HG02588 (cell line): ENCODE measurements around the gene AJM1.
"Not testable (repeated sequence)": the region's sequence is repeated elsewhere in the genome, so short reads cannot be mapped to it uniquely, and the experiment has no call there.

Source experiments
- ATAC-seq: cut with Tn5 transposase; IDR thresholded peaks from one replicate; pipeline ENCODE4 v1.9.1; 2021; ENCODE audit warnings: mild to moderate bottlenecking, moderate library complexity; ENCODE audit not compliant: unreplicated experiment

AJM1 gene

DNA sequence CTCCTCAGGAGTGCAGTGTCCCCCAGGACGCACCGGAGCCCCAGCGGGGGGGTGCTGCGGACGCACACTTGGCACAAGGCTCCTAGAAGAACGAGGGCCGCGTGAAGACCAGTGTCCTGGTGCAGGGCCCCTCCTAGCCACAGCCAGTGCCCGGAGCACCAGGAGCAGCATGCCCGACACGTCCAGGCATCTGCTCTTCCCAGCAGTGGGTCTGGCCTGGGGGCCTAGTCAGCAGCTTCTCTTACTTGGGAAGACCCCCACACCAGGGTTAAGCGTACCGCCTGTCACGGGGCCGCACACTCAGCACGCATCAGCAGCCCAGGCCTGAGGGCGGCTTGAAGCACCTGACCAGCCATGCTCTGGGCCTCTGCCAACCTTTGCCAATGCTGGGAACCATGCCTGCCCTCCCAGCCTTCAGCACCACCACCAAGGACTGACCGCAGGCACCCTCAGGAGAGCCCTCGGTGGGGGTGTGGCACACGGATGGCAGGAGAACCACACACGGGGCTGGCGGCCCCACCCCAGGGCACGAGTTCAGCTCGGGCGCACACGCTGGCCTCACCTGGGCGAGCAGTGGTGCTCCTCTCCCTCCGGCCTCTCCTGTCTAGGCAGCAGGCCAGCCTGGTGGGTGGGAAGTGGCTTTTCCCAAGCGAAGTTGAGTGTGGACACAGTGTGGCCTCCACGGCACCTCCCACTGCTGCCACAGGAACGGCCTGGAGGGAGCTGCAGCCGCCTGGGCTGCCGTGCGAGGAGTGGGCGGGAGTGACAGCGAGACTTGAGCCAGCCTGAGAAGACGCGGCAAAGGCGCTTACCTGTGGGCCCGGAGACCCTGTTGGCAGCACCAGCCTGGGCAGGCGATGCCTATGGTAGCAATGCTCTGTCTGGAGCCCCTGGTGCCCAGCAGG is 12.0 kb upstream of the AJM1 start:
- ATAC-seq: no peak

DNA sequence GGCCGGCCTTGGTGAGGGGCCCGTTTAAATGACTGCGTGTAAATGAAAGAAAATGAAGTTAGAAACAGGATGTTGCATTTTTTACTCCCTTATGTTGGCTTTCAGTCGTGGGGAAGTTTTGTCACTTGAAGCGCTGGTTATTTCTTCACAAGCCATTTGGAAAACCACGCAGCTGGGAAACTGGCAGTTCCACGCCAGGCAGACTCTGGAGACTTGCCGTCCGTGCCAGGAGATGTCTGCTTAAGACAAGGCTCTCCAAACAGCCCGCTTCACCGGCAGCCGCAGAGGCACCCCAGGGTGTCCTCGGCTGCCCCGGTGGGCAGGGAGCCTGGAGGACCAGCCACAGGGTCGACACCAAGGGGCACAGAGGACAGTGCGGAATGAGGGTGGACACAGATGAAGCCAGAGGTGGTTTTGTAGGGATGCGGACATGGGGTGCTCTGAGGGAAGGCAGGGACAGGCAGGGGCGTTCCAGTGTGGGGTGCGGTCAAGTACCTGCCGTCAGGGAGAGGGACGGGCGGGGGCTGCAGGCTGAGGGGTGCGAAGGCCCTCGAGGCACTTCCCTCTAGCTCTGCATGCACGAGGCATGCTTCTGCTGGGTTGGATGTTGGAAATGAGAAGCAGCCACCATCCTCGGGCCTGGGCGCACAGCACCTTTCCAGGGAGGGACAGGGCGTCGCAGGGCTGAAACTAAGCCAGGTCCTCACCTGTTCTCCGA is 11.1 kb upstream of the AJM1 start:
- ATAC-seq: no peak

- ATAC-seq: no peak
Measured at GRCh38 chr9:136831720-136832104, 10.6 kb upstream of the AJM1 start.

- no peak for ATAC-seq
Measured at GRCh38 chr9:136832581-136832980, 9.7 kb upstream of the AJM1 start.

- not testable (repeated sequence) for ATAC-seq
Measured at GRCh38 chr9:136833381-136834048, 8.8 kb upstream of the AJM1 start.

GRCh38 chr9:136835162-136835931 is 6.9 kb upstream of the AJM1 start:
- ATAC-seq: no peak

DNA sequence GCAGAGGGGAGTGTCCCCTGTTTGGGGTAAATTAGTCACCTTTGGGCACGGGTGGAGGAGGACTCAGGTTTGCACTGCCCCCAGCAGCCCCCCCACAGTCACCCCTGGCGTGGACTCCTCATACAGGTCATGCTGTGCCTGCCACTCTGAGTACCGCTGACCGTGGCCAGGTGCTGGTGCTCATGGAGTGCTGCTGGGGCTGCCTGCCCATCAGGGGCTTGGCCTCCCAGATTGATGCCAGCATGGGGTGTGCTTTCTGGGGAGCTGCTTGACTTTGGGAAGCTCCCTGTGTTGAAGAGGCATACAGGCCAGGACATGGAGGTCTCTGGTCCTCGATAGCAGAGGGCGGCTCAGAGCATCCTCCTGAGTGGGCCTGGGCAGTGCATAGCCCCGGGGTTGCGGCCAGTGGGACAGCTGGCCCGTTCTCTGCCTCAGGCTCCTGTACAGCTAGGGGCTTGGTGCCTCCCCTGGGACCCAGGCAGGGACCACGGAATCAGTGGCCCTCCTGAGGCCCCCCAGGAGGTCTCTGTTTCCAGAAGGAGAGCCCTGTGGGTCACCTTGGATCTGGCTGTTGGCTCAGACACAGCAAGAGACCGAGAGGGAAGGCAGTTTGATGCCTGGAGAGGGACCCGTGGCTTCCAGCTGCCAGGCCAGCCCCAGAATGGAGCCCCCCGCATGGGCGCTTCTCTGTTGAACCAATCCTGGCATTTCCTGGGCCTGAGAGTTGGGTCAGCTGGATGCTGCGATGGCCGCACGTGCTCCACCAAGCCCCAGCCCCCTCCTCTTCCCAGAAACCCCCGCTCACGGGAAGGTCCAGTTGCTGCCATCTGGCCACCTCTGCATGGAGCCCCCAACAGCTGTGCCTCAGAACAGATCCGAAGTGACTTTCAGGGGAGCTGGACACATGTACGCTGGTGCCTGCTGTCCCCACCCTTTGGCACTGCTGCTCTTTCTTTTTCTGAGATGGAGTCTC is 6.1 kb upstream of the AJM1 start:
- no peak for ATAC-seq

DNA sequence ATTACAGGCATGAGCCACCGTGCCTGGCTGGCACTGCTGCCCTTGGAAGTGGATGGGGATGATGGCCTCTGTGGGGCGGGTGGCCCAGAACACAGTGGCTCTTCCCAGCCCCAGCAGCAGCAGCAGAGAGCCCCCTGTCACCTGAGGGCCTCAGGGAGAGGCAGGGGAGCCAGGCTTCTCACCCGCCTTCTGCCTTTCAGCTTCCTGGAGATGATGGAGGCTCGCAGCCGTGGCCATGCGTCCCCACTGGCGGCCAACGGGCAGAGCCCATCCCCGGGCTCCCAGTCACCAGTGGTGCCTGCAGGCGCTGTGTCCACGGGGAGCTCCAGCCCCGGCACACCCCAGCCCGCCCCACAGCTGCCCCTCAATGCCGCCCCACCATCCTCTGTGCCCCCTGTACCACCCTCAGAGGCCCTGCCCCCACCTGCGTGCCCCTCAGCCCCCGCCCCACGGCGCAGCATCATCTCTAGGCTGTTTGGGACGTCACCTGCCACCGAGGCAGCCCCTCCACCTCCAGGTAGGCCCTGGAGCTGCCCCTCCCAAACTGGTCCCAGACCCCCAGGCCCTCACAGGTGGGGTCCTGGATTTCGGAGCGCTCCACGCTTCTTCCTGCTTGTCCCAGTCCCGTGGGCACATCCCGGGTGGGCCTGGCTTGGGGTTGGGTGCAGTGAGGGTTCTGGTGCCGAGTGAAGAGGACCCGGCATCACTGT is 5.0 kb upstream of the AJM1 start:
- no peak for ATAC-seq

- not testable (repeated sequence) for ATAC-seq
Measured at GRCh38 chr9:136837856-136838277, 4.4 kb upstream of the AJM1 start.

DNA sequence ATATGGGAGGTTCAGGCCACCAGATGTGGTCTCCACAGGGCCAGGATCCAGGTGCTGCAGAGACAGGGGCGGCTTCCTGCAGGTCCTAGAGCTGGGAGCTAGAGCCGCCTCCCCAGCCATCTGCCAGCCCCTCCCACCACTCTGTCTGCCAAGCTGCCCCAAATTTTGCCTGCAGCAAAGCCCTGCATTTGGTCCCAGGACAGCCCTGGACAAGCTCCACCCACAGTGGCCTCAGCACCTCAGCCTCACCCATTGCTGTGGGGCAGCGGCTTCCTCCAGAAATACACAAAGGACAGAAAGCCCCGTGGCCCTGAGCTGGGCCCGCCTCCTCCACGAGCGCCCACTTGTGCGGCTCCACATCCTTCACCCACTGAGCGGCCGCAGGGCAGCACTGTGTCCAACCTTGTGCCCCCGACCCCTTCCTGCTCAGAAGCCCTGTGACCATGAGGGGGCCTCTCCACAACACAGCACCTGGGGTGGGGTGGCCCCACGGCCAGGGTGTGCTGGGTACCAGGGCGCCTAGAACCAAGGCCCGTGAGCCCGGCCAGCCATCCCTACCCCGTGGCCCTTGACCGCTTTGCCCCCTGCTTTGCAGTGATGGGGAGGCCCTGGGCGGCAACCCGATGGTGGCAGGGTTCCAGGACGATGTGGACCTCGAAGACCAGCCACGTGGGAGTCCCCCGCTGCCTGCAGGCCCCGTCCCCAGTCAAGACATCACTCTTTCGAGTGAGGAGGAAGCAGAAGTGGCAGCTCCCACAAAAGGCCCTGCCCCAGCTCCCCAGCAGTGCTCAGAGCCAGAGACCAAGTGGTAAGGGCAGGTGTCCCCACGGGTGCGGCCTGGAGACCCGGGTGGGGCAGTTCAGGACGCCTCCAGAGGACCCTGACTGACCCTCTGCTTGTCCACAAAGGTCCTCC is 3.7 kb upstream of the AJM1 start:
- ATAC-seq: no peak

DNA sequence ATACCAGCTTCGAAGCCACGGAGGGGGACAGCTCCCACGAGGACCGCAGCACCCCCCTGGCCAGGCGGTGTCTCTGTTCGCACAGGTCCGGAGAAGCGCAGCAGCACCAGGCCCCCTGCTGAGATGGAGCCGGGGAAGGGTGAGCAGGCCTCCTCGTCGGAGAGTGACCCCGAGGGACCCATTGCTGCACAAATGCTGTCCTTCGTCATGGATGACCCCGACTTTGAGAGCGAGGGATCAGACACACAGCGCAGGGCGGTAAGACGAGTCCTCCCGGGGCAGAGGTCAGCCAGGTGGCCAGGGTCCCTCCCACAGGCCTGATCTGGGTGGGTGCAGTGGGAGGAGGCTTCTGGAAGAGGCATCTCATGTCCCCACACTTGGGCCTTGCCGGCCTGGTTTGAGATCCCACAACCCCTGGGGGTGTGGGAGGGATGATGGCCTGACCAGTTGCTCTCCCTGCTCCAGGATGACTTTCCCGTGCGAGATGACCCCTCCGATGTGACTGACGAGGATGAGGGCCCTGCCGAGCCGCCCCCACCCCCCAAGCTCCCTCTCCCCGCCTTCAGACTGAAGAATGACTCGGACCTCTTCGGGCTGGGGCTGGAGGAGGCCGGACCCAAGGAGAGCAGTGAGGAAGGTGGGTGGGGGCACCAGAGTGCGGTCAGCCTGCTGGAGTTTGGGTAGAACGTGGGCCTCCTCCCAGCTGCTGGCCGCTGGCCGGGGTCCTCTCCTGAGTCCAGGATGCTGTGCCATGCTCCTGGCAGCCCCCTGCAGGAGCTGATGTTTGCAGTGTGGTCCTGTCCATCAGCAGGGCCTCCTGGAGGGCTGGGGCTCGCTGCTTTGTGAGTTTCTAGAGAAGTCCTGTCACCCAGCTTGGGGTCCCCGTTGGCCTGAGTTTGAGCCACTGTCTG is 2.8 kb upstream of the AJM1 start:
- no peak for ATAC-seq

- ATAC-seq: no peak
Measured at GRCh38 chr9:136840140-136840876, 2.0 kb upstream of the AJM1 start.

DNA sequence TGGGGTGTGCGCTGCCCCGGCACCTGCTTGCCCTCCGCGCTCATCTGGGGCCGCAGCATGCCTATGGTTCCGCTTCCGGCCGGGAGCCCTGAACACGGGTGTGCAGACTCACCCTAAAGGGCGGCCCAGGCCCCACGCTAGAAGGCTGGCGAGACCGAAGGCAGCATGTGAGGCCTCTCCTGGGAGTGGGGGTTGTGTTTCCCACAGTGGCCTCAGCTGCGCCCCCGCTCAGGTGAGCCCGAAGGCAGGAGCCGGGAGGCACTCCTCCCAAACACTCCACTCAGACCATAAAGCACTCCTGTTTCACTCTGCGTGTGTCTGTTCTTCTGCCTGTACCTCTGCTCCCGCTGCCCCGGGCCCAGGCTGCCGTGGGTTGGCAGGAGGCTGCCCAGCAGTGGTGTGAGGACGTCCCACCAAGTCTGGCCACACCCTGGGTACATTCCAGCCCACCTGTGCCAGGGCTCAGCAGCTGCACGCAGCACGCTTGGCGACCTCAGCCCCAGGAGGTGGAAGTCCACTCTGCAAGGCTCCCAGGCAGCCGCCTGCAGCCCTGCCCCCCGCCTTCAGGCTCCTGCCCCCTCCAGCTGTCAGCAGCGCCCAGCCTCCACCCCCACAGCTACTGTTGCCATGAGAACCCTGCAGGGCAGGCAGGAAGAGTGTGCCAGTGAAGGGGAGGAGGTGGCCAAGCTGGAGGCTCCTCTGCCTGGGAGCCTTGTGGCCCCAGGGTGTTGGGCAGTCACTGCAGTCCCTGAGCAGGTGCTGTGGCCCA is 1.2 kb upstream of the AJM1 start:
- ATAC-seq: no peak

GRCh38 chr9:136841646-136842379 is 465 bp upstream of the AJM1 start:
- ATAC-seq: not testable (repeated sequence)
